ENCODE data around the gene PTPN23. TPM values are rescaled to one million over a fixed set of nuclear protein-coding genes. Genes with fewer than 3 reads are reported as not detected.
A peak's percentile ranks its signal among the peaks of the same experiment; 100 is the strongest.

The PTPN23 gene
- total and polyA plus RNA-seq, 2 of the 8 experiments (the other 6 are each of a cell fraction or from before 2014, with no cell fraction given), result 2.9 to 46.7 TPM

DNA sequence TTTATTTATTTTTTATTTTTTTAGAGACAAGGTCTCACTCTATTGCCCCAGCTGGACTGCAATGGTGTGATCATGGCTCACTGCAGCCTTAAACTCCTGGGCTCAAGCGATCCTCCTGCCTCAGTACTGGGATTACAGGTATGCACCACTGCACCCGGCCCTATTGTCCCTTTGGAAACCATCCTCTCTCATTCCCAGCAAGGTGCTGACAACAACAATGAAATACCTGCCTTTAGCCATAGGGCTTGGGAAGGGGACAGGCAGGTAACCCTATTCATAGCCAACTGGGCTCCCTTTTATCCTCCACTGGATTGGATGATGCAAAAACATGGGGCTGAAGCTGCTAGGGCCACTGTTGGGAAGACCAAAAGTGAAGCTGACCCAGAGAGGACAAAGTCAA is 51.9 kb downstream of the PTPN23 start:
- H3K9ac ChIP-seq (replicated peaks in 1 of 4; ENCODE audit: extremely low read depth in 1 of 4, low read depth in 3 of 4, low read length in 3 of 4), result no peak overlapping the region
- H3K4me1 ChIP-seq (replicated peaks in 1 of 4; ENCODE audit: control insufficient read depth in 3 of 4, insufficient read depth in 4 of 4, low read length in 3 of 4), result peaks cover 0 to 3% (median 0%) of the 10 kb centered on the region in 4 experiments; a peak in 1 of 7 replicates
- H3K23me2 ChIP-seq (ENCODE audit: low read depth, low read length), result no peaks in the 10 kb centered on the region
- WGBS, 2 experiments (ENCODE audit: extremely low coverage in 1 of 2, insufficient coverage in 1 of 2, insufficient read length in 1 of 2, insufficient replicate concordance in 2 of 2, low coverage in 1 of 2, low lambda C conversion rate in 2 of 2, missing lambda C conversion rate in 1 of 2), result 75% methylated on average over 2 of the region's 2 CpGs; no CpG with 5 or more reads in 1 of the 2 experiments
- POLR2A ChIA-PET (ENCODE audit: partially characterized antibody), result interaction anchor here (0.5 to 1.0 kb wide), 2 partner anchors 10 to 11 kb away, joined by 3 read pairs; no protein-coding TSS in a partner anchor
- no peaks in the 10 kb centered on the region for H3K27me3 ChIP-seq (replicated peaks in 1 of 4; ENCODE audit: control insufficient read depth in 3 of 4, extremely low read depth in 1 of 4, insufficient read depth in 3 of 4, low read length in 3 of 4)
- H2AK5ac ChIP-seq (ENCODE audit: low read depth, low read length), result no peak overlapping the region
- H3K23ac ChIP-seq (ENCODE audit: insufficient read length), result no peak overlapping the region
- H2BK20ac ChIP-seq (ENCODE audit: low read length), result no peak overlapping the region
- H3K4ac ChIP-seq (replicated peaks; ENCODE audit: insufficient read length, low read depth, low read length), result no peak overlapping the region
- no peak overlapping the region for H2BK120ac ChIP-seq (replicated peaks; ENCODE audit: low read depth, low read length)
- H2BK15ac ChIP-seq (ENCODE audit: low read length), result no peak overlapping the region
- H2AFZ ChIP-seq (ENCODE audit: low read length), result no peak overlapping the region
- peaks cover 3 to 7% of the 10 kb centered on the region in 2 experiments for H4K20me1 ChIP-seq (replicated peaks in 1 of 2; ENCODE audit: control insufficient read depth in 1 of 2, insufficient read depth in 2 of 2, low read length in 2 of 2)
- H2BK5ac ChIP-seq (ENCODE audit: low read depth, low read length), result peak overlapping the region; percentile 13; the same call in 1 of the 2 replicates
- no peak overlapping the region for H3K56ac ChIP-seq (replicated peaks; ENCODE audit: insufficient read length, low read depth, low read length)
- H3K4me3 ChIP-seq (ENCODE audit: extremely low read depth in 1 of 4, insufficient read depth in 2 of 4, low read depth in 3 of 4, low read length in 4 of 4), result no peak overlapping the region
- CTCF ChIA-PET (ENCODE audit: partially characterized antibody), result interaction anchor here (1.3 to 8.5 kb wide), 2 partner anchors 10 to 17 kb away, joined by 4 to 66 read pairs; no protein-coding TSS in a partner anchor
- H4K91ac ChIP-seq (replicated peaks; ENCODE audit: insufficient read length, low read length), result no peak overlapping the region
- no peaks in the 10 kb centered on the region for H3K79me2 ChIP-seq (ENCODE audit: control insufficient read depth in 1 of 2, insufficient read depth in 2 of 2, low read length in 2 of 2)
- TF ChIP-seq RXRA (IDR thresholded peaks at IDR 0.05; ENCODE audit: insufficient read depth, low read depth, low read length), result no peak
- TF ChIP-seq TCF12 (IDR thresholded peaks at IDR 0.05; ENCODE audit: low read depth, low read length), result no peak
- TF ChIP-seq YY1 (IDR thresholded peaks at IDR 0.05; ENCODE audit: low read depth, low read length), result no peak
- H3K14ac ChIP-seq (ENCODE audit: insufficient read length), result no peak overlapping the region
- FAIRE-seq, result peak; percentile 28
- no peak overlapping the region for H4K5ac ChIP-seq (ENCODE audit: insufficient read length, low read depth, low read length)
- H3K27ac ChIP-seq (ENCODE audit: low read depth, low read length), result 0 out of 2 replicates have a peak overlapping the region, but pooled peaks have one; percentile 47
- peaks cover 3 to 29% (median 24%) of the 10 kb centered on the region in 4 experiments; a peak in 7 of 8 replicates for H3K36me3 ChIP-seq (ENCODE audit: control insufficient read depth in 2 of 4, insufficient read depth in 4 of 4, low read length in 3 of 4)
- H3K4me2 ChIP-seq (ENCODE audit: insufficient read depth in 1 of 2, low read depth in 2 of 2, low read length in 2 of 2), result no peak overlapping the region
- H4K8ac ChIP-seq (ENCODE audit: extremely low read depth, insufficient read depth, low read length), result no peak overlapping the region
- DNase-seq (ENCODE audit: low read depth in 1 of 2, low spot score in 2 of 2), result no peak
- no peak overlapping the region for H2BK12ac ChIP-seq (ENCODE audit: low read depth, low read length)
- H3K79me1 ChIP-seq (ENCODE audit: low read depth, low read length), result 0 out of 2 replicates have a peak, but pooled peaks cover 2% of the 10 kb centered on the region
- no peaks in the 10 kb centered on the region for H3K9me3 ChIP-seq (ENCODE audit: insufficient read depth in 2 of 2, low read depth in 1 of 2, low read length in 1 of 2)
- no peak overlapping the region for H3K18ac ChIP-seq (ENCODE audit: extremely low read depth, low read length)
